CD4-positive, alpha-beta memory T cell (primary cell): ENCODE results near the gene GOPC. TPM values are rescaled to one million over a fixed set of nuclear protein-coding genes. Genes with fewer than 3 reads are reported as not detected.
A peak's percentile ranks its signal among the peaks of the same experiment; 100 is the strongest.

Experiments used
- CTCF ChIA-PET: fragments of 350-600 bp; sonication (Branson Sonifier 250); formaldehyde crosslinking; loops from one replicate; lab custom pipeline; 2021; ENCODE audit warnings: inconsistent platforms; ENCODE audit not compliant: partially characterized antibody; lab: Charles Lee
- POLR2A ChIA-PET: fragments of 350-600 bp; sonication (Branson Sonifier 250); formaldehyde crosslinking; loops from one replicate; lab custom pipeline; 2021; ENCODE audit not compliant: partially characterized antibody; lab: Charles Lee
- DNase-seq, 5 donors: peaks; one replicate each; pipeline versions ENCODE4 v3.0.0 to v3.0.0-alpha.2; 2020 to 2022; ENCODE audit warnings: mixed read lengths in 1 of 5
- H3K27ac ChIP-seq: one replicate; pipeline ENCODE4 v1.7.0; 2013; ENCODE audit warnings: low read depth, low read length
- H3K27me3 ChIP-seq: 2 replicates; pipeline ENCODE4 v1.7.0; 2013; ENCODE audit warnings: mild to moderate bottlenecking, low read length, moderate library complexity; ENCODE audit not compliant: insufficient read depth
- H3K36me3 ChIP-seq: 2 replicates; pipeline ENCODE4 v1.7.0; 2013; ENCODE audit warnings: mild to moderate bottlenecking, low read length, moderate library complexity; ENCODE audit not compliant: insufficient read depth
- H3K4me1 ChIP-seq: 2 replicates; pipeline ENCODE4 v1.7.0; 2013; ENCODE audit warnings: mild to moderate bottlenecking, low read length, moderate library complexity; ENCODE audit not compliant: insufficient read depth
- H3K4me3 ChIP-seq, 2 donors: one replicate each; pipeline ENCODE4 v1.7.0; 2013; ENCODE audit warnings: low read length in 2 of 2, mild to moderate bottlenecking in 1 of 2
- H3K9me3 ChIP-seq, 2 donors: one replicate each; pipeline ENCODE4 v1.7.0; 2013; ENCODE audit warnings: low read length in 2 of 2, control low read depth in 1 of 2; ENCODE audit not compliant: control insufficient read depth in 1 of 2
- H3K27ac Mint-ChIP-seq, 7 donors: one replicate each; pipeline ENCODE4 v1.8.0; 2020 to 2021; ENCODE audit warnings: mixed read lengths in 7 of 7, mild to moderate bottlenecking in 6 of 7, inconsistent platforms in 3 of 7, moderate library complexity in 3 of 7
- H3K27me3 Mint-ChIP-seq, 2 donors: one replicate each; pipeline ENCODE4 v1.8.0; 2020 to 2021; ENCODE audit warnings: mixed read lengths in 2 of 2
- H3K36me3 Mint-ChIP-seq, 2 donors: one replicate each; pipeline ENCODE4 v1.8.0; 2020 to 2021; ENCODE audit warnings: mixed read lengths in 2 of 2, inconsistent platforms in 1 of 2, mild to moderate bottlenecking in 1 of 2
- H3K4me1 Mint-ChIP-seq, 4 donors: one replicate each; pipeline ENCODE4 v1.8.0; 2020 to 2021; ENCODE audit warnings: mixed read lengths in 4 of 4, mild to moderate bottlenecking in 1 of 4
- H3K4me3 Mint-ChIP-seq, 8 donors: one replicate each; pipeline ENCODE4 v1.8.0; 2020 to 2021; ENCODE audit warnings: mixed read lengths in 8 of 8, mild to moderate bottlenecking in 7 of 8, moderate library complexity in 6 of 8, inconsistent platforms in 3 of 8
- H3K9me3 Mint-ChIP-seq, 8 donors: one replicate each; pipeline ENCODE4 v1.8.0; 2020 to 2021; ENCODE audit warnings: mixed read lengths in 8 of 8, mild to moderate bottlenecking in 5 of 8, inconsistent platforms in 3 of 8, moderate library complexity in 1 of 8
- intact Hi-C: fragments of 100-400 bp; cut with micrococcal nuclease; formaldehyde crosslinking; loops from one replicate; pipeline ENCODE4 v1.15.1; 2023
- polyA plus RNA-seq, 2 donors: library from polyadenylated mRNA; unstranded; fragments of 300-500 nt; fragmentation: Illumina TruSeq; gene quantifications; one replicate each; pipeline ENCODE4 v1.2.3, GENCODE V29; 2021
- total RNA-seq, 2 experiments: library from RNA; stranded (reverse); gene quantifications; one replicate each; pipeline ENCODE4 v1.2.3, GENCODE V29; 2021

Gene GOPC
- total and polyA plus RNA-seq, 4 experiments from 2014 or later, result 14.6 to 37.8 (median 26.6) TPM

DNA sequence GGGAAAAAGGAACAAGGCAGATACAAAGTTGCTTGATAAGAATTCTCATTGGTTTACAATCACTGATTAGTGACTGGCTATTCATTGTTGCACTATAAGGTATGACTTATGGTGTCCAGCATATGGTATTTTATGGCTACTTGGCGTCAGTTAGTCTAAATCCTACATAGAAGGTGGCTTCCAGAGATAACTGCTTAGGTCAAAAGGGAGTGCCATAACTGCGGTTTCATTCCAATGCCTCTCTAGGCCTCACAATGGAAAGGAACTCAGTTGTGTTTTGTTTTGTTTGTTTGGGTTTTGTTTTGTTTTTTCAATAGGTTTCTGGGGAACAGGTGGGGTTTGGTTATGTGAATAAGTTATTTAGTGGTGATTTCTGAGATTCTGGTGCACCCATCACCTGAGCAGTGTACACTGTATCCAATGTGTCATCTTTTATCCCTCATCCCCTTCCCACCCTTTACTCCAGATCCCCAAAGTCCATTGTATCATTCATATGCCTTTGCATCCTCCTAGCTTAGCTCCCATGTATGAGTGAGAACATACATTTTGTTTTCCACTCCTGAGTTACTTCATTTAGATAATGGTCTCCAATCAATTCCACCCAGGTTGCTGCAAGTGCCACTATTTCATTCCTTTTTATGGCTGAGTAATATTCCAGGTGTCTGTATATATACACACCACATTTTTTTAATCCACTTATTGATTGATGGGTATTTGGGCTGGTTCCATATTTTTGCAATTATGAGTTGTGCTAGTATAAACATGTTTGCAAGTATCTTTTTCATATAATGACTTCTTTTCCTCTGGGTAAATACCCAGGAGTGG lies 7.0 kb downstream of the GOPC start:
- Histone ChIP-seq H3K36me3 (no peaks in the 10 kb centered on the region), H3K27ac (no peak overlapping the region), H3K9me3 (no peaks in the 10 kb centered on the region), H3K4me1 (peaks cover 23% of the 10 kb centered on the region), H3K4me3 (no peak overlapping the region), H3K27me3 (no peaks in the 10 kb centered on the region)
- Mint-ChIP-seq H3K27ac (peak overlapping the region in 2 of 7 donors; percentile 19 to 28), H3K9me3 (peaks cover 0 to 6% (median 0%) of the 10 kb centered on the region in 8 donors), H3K4me3 (no peak overlapping the region), H3K36me3 (peaks cover 18 to 37% of the 10 kb centered on the region in 2 donors), H3K27me3 (no peaks in the 10 kb centered on the region), H3K4me1 (peaks cover 27 to 39% (median 31%) of the 10 kb centered on the region in 4 donors)
- ChIA-PET CTCF (no interaction called here), POLR2A (no interaction called here)
- intact Hi-C loops, result no loop called here
- no peak for DNase-seq

DNA sequence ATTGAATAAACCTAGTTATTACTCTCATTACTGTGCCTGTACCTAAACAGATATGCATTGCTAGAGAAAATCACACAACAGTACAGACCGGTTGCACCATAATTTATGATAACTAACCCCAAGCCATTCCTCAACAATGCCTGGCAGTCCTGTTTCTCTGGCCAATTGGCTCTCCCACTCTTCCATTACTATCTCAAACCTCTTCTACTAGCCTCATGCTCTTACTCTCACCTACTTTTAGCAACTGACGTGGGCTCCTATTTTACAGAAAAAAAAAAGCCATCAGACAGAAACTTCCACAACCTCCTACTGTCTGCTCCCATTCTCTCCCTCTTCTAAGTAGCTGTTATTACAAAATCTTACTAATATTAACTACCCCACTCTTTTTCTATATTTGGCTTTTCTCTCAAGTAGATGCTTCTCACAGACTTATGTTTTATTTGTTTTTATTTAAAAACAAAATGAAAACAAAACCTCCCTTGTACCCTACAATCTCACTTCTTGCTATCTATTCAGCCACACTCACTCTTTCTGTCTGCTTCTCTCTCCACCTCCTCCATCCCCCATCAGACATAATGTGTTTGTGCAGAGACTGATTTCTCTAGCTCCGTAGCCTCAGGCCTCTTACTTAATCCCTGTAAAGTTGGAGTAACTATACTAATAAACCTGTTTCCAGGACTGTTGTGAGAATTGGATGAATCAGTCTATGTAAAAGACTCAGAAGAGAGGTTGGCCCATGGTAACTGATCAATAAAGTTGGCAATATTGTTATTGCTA lies 9.1 kb downstream of the GOPC start:
- Mint-ChIP-seq H3K27ac (no peak overlapping the region), H3K4me1 (peaks cover 7 to 28% (median 16%) of the 10 kb centered on the region in 4 donors), H3K27me3 (no peaks in the 10 kb centered on the region), H3K9me3 (peaks cover 0 to 6% (median 0%) of the 10 kb centered on the region in 8 donors), H3K4me3 (no peak overlapping the region), H3K36me3 (peaks cover 20 to 33% of the 10 kb centered on the region in 2 donors)
- ChIA-PET CTCF (no interaction called here), POLR2A (no interaction called here)
- Histone ChIP-seq H3K27ac (no peak overlapping the region), H3K36me3 (no peaks in the 10 kb centered on the region), H3K27me3 (no peaks in the 10 kb centered on the region), H3K9me3 (no peaks in the 10 kb centered on the region), H3K4me3 (no peak overlapping the region), H3K4me1 (peaks cover 4% of the 10 kb centered on the region)
- intact Hi-C loops, result no loop called here
- no peak for DNase-seq

DNA sequence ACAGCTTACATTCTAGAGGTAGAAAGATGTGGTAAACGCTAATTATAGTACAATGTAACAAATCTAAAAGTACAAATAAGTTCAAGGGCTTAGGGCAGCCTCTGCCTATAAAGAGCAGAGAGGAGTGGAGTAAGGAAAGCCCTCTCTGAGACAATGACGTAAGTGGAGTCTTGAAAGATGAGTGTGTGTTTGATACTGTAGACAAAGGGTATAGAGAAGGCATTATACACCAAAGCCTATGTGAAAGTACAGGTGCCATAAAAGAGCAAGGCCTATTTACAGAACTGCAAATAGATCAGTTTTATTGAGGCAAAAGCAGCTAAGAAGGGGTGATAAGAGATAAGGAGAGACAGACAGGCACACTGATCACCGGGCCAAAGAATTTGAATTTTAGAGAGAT lies 10.9 kb downstream of the GOPC start:
- no peak overlapping the region for H3K27ac ChIP-seq
- Mint-ChIP-seq H3K9me3 (peaks cover 0 to 6% (median 0%) of the 10 kb centered on the region in 8 donors), H3K27ac (peak overlapping the region in 3 of 7 donors; percentile 0 to 11 (median 4)), H3K4me1 (peaks cover 7 to 31% (median 17%) of the 10 kb centered on the region in 4 donors), H3K4me3 (no peak overlapping the region), H3K27me3 (no peaks in the 10 kb centered on the region), H3K36me3 (peaks cover 13 to 23% of the 10 kb centered on the region in 2 donors)
- H3K36me3 ChIP-seq, result no peaks in the 10 kb centered on the region
- POLR2A ChIA-PET, result no interaction called here
- H3K4me1 ChIP-seq, result peaks cover 4% of the 10 kb centered on the region
- H3K4me3 ChIP-seq, result no peak overlapping the region
- H3K9me3 ChIP-seq, result no peaks in the 10 kb centered on the region
- intact Hi-C loops, result no loop called here
- no peak for DNase-seq
- no peaks in the 10 kb centered on the region for H3K27me3 ChIP-seq
- CTCF ChIA-PET, result interaction anchor here (1.0 kb wide), 1 partner anchor 12 kb away, joined by 3 read pairs; no protein-coding TSS in a partner anchor

DNA sequence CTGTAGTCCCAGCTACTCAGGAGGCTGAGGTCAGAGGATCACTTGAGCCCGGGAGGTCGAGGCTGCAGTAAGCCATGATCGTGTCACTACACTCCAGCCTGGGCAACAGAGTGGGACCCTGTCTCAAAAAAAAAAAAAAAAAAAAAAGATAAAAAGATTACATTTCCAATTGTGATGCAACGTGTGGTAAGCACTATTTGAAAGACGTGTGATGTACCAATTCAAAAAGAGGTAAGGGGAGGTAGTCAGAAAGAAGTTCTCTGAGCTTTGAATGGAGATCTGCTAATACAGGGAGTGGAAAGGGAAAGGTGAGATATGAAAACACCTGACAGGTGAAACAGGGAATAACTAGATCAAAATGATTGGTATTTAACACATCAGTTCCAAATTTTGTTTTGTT lies 11.9 kb downstream of the GOPC start:
- Mint-ChIP-seq H3K4me3 (no peak overlapping the region), H3K4me1 (peaks cover 13 to 30% (median 19%) of the 10 kb centered on the region in 4 donors), H3K36me3 (peaks cover 15% of the 10 kb centered on the region in 2 donors), H3K9me3 (no peaks in the 10 kb centered on the region), H3K27me3 (no peaks in the 10 kb centered on the region), H3K27ac (peak overlapping the region in 1 of 7 donors; percentile 73)
- no peaks in the 10 kb centered on the region for H3K27me3 ChIP-seq
- intact Hi-C loops, result no loop called here
- H3K9me3 ChIP-seq, result no peaks in the 10 kb centered on the region
- no peak overlapping the region for H3K27ac ChIP-seq
- CTCF ChIA-PET, result interaction anchor here (0.7 to 2.5 kb wide), 2 partner anchors 12 to 14 kb away, joined by 3 to 10 read pairs; partner anchors contain the start of gene GOPC
- H3K4me1 ChIP-seq, result peaks cover 4% of the 10 kb centered on the region
- H3K4me3 ChIP-seq, result no peak overlapping the region
- POLR2A ChIA-PET, result no interaction called here
- no peaks in the 10 kb centered on the region for H3K36me3 ChIP-seq
- DNase-seq, result no peak

DNA sequence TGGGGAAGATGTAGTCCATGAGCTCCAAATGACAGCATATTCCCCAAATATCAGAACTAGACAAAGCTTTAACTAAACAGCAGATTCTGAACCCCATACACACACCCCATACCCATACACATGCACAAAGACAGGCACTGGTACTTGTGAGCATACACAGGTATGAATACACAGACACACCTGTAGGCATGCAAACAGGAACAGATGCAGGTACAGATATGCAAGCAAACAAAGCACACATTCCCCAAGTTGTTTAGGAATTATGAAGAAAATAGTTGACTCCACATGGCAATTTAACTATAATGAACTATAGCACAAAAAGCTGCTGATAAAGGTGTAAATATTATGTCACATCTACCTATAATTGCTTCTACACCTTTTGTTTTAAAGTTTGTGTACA lies 16.7 kb downstream of the GOPC start:
- H3K4me1 Mint-ChIP-seq, result peaks cover 31 to 49% (median 43%) of the 10 kb centered on the region in 4 donors
- intact Hi-C loops, result no loop called here
- Histone ChIP-seq H3K36me3 (no peaks in the 10 kb centered on the region), H3K4me1 (peaks cover 4% of the 10 kb centered on the region), H3K9me3 (no peaks in the 10 kb centered on the region), H3K27ac (no peak overlapping the region), H3K4me3 (no peak overlapping the region), H3K27me3 (no peaks in the 10 kb centered on the region)
- H3K36me3 Mint-ChIP-seq, result peaks cover 22% of the 10 kb centered on the region in 2 donors
- no peaks in the 10 kb centered on the region for H3K9me3 Mint-ChIP-seq
- no peak overlapping the region for H3K4me3 Mint-ChIP-seq
- no peaks in the 10 kb centered on the region for H3K27me3 Mint-ChIP-seq
- CTCF ChIA-PET, result interaction anchor here (0.5 to 1.0 kb wide), 3 partner anchors 19 to 1546 kb away, joined by 3 to 5 read pairs (median 4); no protein-coding TSS in a partner anchor
- POLR2A ChIA-PET, result no interaction called here
- no peak for DNase-seq
- peak overlapping the region in 1 of 7 donors; percentile 39 for H3K27ac Mint-ChIP-seq

DNA sequence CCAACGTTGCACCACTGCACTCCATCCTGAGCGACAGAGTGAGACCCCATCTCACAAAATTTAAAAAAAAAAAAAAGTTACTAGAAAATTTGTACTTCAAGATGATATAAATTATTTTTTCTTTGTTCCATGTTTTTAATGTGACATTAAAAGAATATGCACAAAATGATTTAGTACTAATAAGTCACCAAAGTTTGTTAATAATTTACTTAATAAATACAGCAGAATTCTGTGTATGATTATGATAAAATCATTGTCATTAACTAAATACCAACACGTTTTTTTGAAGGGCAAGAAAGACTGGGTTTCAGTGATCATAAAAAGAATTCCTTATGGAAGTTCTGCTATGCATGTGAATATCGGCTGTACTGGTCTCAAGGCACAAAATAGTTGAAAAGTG lies 28.1 kb downstream of the GOPC start:
- ChIA-PET CTCF (no interaction called here), POLR2A (interaction anchor here (1.2 kb wide), 1 partner anchor 28 kb away, joined by 3 read pairs; the partner anchor contains the start of gene GOPC)
- Mint-ChIP-seq H3K36me3 (peaks cover 17 to 50% of the 10 kb centered on the region in 2 donors), H3K4me3 (no peak overlapping the region), H3K27me3 (no peaks in the 10 kb centered on the region), H3K27ac (no peak overlapping the region), H3K4me1 (peaks cover 0 to 14% (median 6%) of the 10 kb centered on the region in 4 donors), H3K9me3 (no peaks in the 10 kb centered on the region)
- no peaks in the 10 kb centered on the region for H3K9me3 ChIP-seq
- intact Hi-C loops, result no loop called here
- no peak for DNase-seq
- no peaks in the 10 kb centered on the region for H3K4me1 ChIP-seq
- no peak overlapping the region for H3K4me3 ChIP-seq
- no peaks in the 10 kb centered on the region for H3K27me3 ChIP-seq
- peaks cover 11% of the 10 kb centered on the region for H3K36me3 ChIP-seq
- H3K27ac ChIP-seq, result no peak overlapping the region
